Neutrophil (primary cell): ENCODE results near the gene GFY.

Experiments
- H3K27ac ChIP-seq: fragments of 200-600 bp; sonication (generic); 2 replicates; pipeline ENCODE4 v1.5.1; 2016; ENCODE audit warnings: mild to moderate bottlenecking, moderate library complexity
- H3K27me3 ChIP-seq: fragments of 200-600 bp; sonication (generic); 2 replicates; pipeline ENCODE4 v1.6.0; 2016; ENCODE audit warnings: mild to moderate bottlenecking
- H3K36me3 ChIP-seq: fragments of 200-600 bp; sonication (generic); 2 replicates; pipeline ENCODE4 v1.5.1; 2017
- H3K4me1 ChIP-seq, 2 experiments: fragments of 200-600 bp in 1 of 2; sonication (generic) in 1 of 2; 1 replicate in 1 of 2; 2 replicates in 1 of 2; pipeline versions ENCODE4 v1.5.1 to v1.6.1; 2013 to 2016; ENCODE audit warnings: low read depth in 1 of 2, low read length in 1 of 2, mild to moderate bottlenecking in 1 of 2, moderate library complexity in 1 of 2; ENCODE audit not compliant: control insufficient read depth in 1 of 2, insufficient read depth in 1 of 2
- H3K4me3 ChIP-seq, 2 experiments: fragments of 200-600 bp in 1 of 2; sonication (generic) in 1 of 2; 1 replicate in 1 of 2; 2 replicates in 1 of 2; pipeline ENCODE4 v1.5.1; 2013 to 2016; ENCODE audit warnings: low read depth in 1 of 2, low read length in 1 of 2, mild to moderate bottlenecking in 1 of 2, moderate library complexity in 1 of 2
- H3K9me3 ChIP-seq: fragments of 200-600 bp; sonication (generic); 2 replicates; pipeline ENCODE4 v1.5.1; 2016
- TF ChIP-seq, protein P1 (sequence below): fragments of 200-600 bp; sonication (generic); IDR thresholded peaks from 2 replicates; pipeline ENCODE4 v1.5.1; 2016; ENCODE audit warnings: antibody characterized with exemption

GFY gene

DNA sequence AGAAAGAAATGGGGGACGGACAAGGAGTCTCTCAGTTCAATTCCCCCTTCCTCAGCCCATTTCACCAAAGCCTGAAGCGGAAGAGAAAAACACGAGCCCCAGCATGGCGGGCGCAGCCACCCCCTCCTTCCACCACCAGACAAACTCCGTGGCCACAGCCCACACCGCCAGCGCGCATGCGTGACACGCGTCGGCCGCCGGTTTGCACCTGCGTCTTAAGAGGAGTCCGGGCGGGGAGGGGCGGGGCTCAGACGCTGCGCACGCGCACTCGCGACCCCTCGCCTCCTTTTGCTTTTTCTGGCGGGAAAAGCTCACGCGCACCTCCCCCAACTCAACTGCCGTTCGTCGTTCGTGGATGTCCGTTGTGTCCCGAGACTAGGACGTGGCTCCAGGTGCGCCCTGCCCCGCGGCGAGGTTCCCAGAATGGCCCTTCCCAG lies 37.2 kb upstream of the GFY start, which contains the start of gene KASH5:
KASH5 (plus strand) TSS at position 314 of the 437 bp plus-strand sequence. CDS start 2,635 bp downstream, outside the sequence.
- no peaks in the 10 kb centered on the region for H3K4me1 ChIP-seq
- TF ChIP-seq, protein P1, sequence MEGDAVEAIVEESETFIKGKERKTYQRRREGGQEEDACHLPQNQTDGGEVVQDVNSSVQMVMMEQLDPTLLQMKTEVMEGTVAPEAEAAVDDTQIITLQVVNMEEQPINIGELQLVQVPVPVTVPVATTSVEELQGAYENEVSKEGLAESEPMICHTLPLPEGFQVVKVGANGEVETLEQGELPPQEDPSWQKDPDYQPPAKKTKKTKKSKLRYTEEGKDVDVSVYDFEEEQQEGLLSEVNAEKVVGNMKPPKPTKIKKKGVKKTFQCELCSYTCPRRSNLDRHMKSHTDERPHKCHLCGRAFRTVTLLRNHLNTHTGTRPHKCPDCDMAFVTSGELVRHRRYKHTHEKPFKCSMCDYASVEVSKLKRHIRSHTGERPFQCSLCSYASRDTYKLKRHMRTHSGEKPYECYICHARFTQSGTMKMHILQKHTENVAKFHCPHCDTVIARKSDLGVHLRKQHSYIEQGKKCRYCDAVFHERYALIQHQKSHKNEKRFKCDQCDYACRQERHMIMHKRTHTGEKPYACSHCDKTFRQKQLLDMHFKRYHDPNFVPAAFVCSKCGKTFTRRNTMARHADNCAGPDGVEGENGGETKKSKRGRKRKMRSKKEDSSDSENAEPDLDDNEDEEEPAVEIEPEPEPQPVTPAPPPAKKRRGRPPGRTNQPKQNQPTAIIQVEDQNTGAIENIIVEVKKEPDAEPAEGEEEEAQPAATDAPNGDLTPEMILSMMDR = no peak
- no peak within 1 kb of the TSS for H3K27ac ChIP-seq
- peak within 1 kb of the TSS; percentile 6 to 13 for H3K4me3 ChIP-seq
- H3K36me3 ChIP-seq = no peaks in the 10 kb centered on the region
- peaks cover 28% of the 10 kb centered on the region for H3K27me3 ChIP-seq
- no peaks in the 10 kb centered on the region for H3K9me3 ChIP-seq

GRCh38 chr19:49389406-49389805 lies 35.8 kb upstream of the GFY start:
- no peaks in the 10 kb centered on the region for H3K36me3 ChIP-seq
- H3K4me1 ChIP-seq = no peaks in the 10 kb centered on the region
- peaks cover 42% of the 10 kb centered on the region for H3K27me3 ChIP-seq
- no peaks in the 10 kb centered on the region for H3K9me3 ChIP-seq
- no peak overlapping the region for H3K27ac ChIP-seq
- TF ChIP-seq, protein P1 = no peak
- H3K4me3 ChIP-seq = no peak overlapping the region

DNA sequence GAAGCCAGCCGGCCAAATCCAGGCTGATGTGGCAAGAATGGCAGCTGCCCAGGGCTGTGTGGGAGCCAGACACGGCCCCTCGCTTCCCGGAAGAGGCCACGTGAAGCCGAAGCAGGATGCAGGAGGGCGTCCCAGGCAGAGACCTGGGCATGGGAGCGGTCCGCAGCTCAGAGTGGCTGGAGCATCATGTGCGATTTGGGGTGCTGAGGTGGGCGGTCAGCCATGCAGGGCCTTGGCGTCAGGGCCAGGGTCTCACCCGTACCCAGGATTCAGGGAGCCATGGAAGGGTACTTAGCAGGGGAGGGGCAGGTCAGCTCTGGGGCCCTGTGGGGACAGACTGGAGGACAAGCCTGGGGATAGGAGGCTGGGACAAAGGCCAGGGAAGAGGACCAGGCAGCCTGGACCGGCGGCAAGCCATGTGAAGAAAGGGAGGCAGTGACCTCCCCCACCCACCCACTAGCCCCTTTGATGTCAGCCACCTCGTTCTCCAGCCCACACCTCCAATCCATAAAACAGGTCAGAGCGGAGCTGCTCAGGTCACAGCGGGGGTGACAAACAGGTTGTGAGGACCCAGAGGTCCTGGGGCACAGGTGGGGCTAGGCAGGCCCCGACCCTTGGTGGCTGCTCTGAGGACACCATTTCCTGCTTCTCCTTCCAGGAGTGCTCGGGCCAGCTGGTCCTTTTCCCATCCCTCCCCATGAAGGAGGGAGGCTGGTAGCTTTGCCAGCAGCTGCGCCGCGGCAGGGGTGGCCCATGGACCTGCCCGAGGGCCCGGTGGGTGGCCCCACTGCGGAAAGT lies 34.9 kb upstream of the GFY start:
- H3K4me3 ChIP-seq = no peak overlapping the region
- no peaks in the 10 kb centered on the region for H3K9me3 ChIP-seq
- H3K4me1 ChIP-seq = no peaks in the 10 kb centered on the region
- TF ChIP-seq, protein P1 = no peak
- no peaks in the 10 kb centered on the region for H3K36me3 ChIP-seq
- peaks cover 43% of the 10 kb centered on the region for H3K27me3 ChIP-seq
- H3K27ac ChIP-seq = no peak overlapping the region

GRCh38 chr19:49390929-49391359 lies 34.2 kb upstream of the GFY start:
- no peak overlapping the region for H3K27ac ChIP-seq
- peaks cover 43% of the 10 kb centered on the region for H3K27me3 ChIP-seq
- TF ChIP-seq, protein P1 = no peak
- H3K9me3 ChIP-seq = no peaks in the 10 kb centered on the region
- H3K36me3 ChIP-seq = no peaks in the 10 kb centered on the region
- H3K4me3 ChIP-seq = no peak overlapping the region
- no peaks in the 10 kb centered on the region for H3K4me1 ChIP-seq

- Histone ChIP-seq H3K27me3 (peaks cover 43% of the 10 kb centered on the region), H3K27ac (no peak overlapping the region), H3K4me1 (no peaks in the 10 kb centered on the region), H3K4me3 (no peak overlapping the region), H3K9me3 (no peaks in the 10 kb centered on the region), H3K36me3 (no peaks in the 10 kb centered on the region)
- TF ChIP-seq, protein P1 = peak; percentile 53
Observed at GRCh38 chr19:49391581-49392399, 33.4 kb upstream of the GFY start.
